SK-N-SH treated with all-trans-retinoic acid at 6 μM for 48 hours (cell line): ENCODE measurements around the gene POLR3F.
"Not testable (repeated sequence)": the region's sequence is repeated elsewhere in the genome, so short reads cannot be mapped to it uniquely, and the experiment has no call there.

Experiments
- ATAC-seq: fragments of 200-7000 bp; cut with Tn5 transposase; 3 replicates; pipeline ENCODE4 v1.9.1; 2020; ENCODE audit warnings: mild to moderate bottlenecking, moderate library complexity
- ARNTL ChIP-seq: fragments of 450-650 bp; formaldehyde crosslinking; IDR thresholded peaks from 2 replicates; pipeline ENCODE4 v1.5.0; 2020; ENCODE audit warnings: low read depth, mild to moderate bottlenecking, moderate library complexity, borderline replicate concordance
- BACH2 ChIP-seq: fragments of 250-450 bp; sonication (Bioruptor Pico); IDR thresholded peaks from 2 replicates; pipeline ENCODE4 v1.9.0; 2021; ENCODE audit warnings: mild to moderate bottlenecking, borderline replicate concordance
- CSDC2 ChIP-seq: fragments of 250-450 bp; sonication (Bioruptor Pico); IDR thresholded peaks from 2 replicates; pipeline ENCODE4 v1.5.0; 2020; ENCODE audit warnings: mild to moderate bottlenecking, moderate library complexity
- ESRRG ChIP-seq: fragments of 250-450 bp; sonication (Bioruptor Pico); IDR thresholded peaks from 2 replicates; pipeline ENCODE4 v1.6.1; 2021; ENCODE audit warnings: mild to moderate bottlenecking
- GLIS3 ChIP-seq: fragments of 250-450 bp; sonication (Bioruptor Pico); IDR thresholded peaks from 2 replicates; pipeline ENCODE4 v1.5.0; 2020; ENCODE audit warnings: mild to moderate bottlenecking, moderate library complexity
- ISL1 ChIP-seq: fragments of 250-450 bp; sonication (Bioruptor Pico); IDR thresholded peaks from 2 replicates; pipeline ENCODE4 v2.1.2; 2022; ENCODE audit warnings: mild to moderate bottlenecking, moderate library complexity
- OSR1 ChIP-seq: fragments of 250-450 bp; sonication (Bioruptor Pico); IDR thresholded peaks from 2 replicates; pipeline ENCODE4 v1.8.0; 2022; ENCODE audit warnings: moderate library complexity, mild to moderate bottlenecking, inconsistent platforms
- PPARA ChIP-seq: fragments of 250-450 bp; sonication (Bioruptor Pico); IDR thresholded peaks from 2 replicates; pipeline ENCODE4 v1.5.0; 2020; ENCODE audit warnings: mild to moderate bottlenecking, borderline replicate concordance
- RARB ChIP-seq: fragments of 250-450 bp; sonication (Bioruptor Pico); IDR thresholded peaks from 2 replicates; pipeline ENCODE4 v1.8.0; 2021; ENCODE audit warnings: mild to moderate bottlenecking, moderate library complexity
- SNAI2 ChIP-seq: fragments of 250-450 bp; sonication (Bioruptor Pico); IDR thresholded peaks from 2 replicates; pipeline ENCODE4 v1.5.0; 2020; ENCODE audit warnings: mild to moderate bottlenecking, moderate library complexity
- TCF4 ChIP-seq: fragments of 250-450 bp; sonication (Bioruptor Pico); IDR thresholded peaks from 2 replicates; pipeline ENCODE4 v1.8.0; 2021; ENCODE audit warnings: mild to moderate bottlenecking, moderate library complexity, borderline replicate concordance
- ZC3H10 ChIP-seq: fragments of 250-450 bp; sonication (Bioruptor Pico); IDR thresholded peaks from 2 replicates; pipeline ENCODE4 v1.5.1; 2021; ENCODE audit warnings: mild to moderate bottlenecking, moderate library complexity
- ZFP3 ChIP-seq: fragments of 250-450 bp; sonication (Bioruptor Pico); IDR thresholded peaks from 2 replicates; pipeline ENCODE4 v1.5.0; 2020; ENCODE audit warnings: mild to moderate bottlenecking, moderate library complexity
- ZFP30 ChIP-seq: fragments of 450-650 bp; formaldehyde crosslinking; IDR thresholded peaks from 2 replicates; pipeline ENCODE4 v1.5.0; 2022; ENCODE audit warnings: mild to moderate bottlenecking, moderate library complexity
- ZNF70 ChIP-seq: fragments of 450-650 bp; formaldehyde crosslinking; IDR thresholded peaks from 2 replicates; pipeline ENCODE4 v1.5.0; 2020; ENCODE audit warnings: mild to moderate bottlenecking, moderate library complexity
- ZNF8 ChIP-seq: fragments of 450-650 bp; formaldehyde crosslinking; IDR thresholded peaks from 2 replicates; pipeline ENCODE4 v1.5.0; 2020; ENCODE audit warnings: mild to moderate bottlenecking, moderate library complexity
- TF ChIP-seq, protein P1 (sequence below): fragments of 250-450 bp; sonication (Bioruptor Pico); IDR thresholded peaks from 2 replicates; pipeline ENCODE4 v1.8.0; 2020; ENCODE audit warnings: mild to moderate bottlenecking, moderate library complexity, borderline replicate concordance
- TF ChIP-seq, protein P2 (sequence below): fragments of 250-450 bp; sonication (Bioruptor Pico); IDR thresholded peaks from 2 replicates; pipeline ENCODE4 v1.5.1; 2020; ENCODE audit warnings: low read depth, mild to moderate bottlenecking, moderate library complexity
- TF ChIP-seq, protein P3 (sequence below): fragments of 250-450 bp; sonication (Bioruptor Pico); IDR thresholded peaks from 2 replicates; pipeline ENCODE4 v1.5.1; 2021; ENCODE audit warnings: mild to moderate bottlenecking, moderate library complexity
- TF ChIP-seq, protein P4 (sequence below): fragments of 250-450 bp; sonication (Bioruptor Pico); IDR thresholded peaks from 2 replicates; pipeline ENCODE4 v1.5.0; 2020; ENCODE audit warnings: mild to moderate bottlenecking, moderate library complexity

POLR3F gene

DNA sequence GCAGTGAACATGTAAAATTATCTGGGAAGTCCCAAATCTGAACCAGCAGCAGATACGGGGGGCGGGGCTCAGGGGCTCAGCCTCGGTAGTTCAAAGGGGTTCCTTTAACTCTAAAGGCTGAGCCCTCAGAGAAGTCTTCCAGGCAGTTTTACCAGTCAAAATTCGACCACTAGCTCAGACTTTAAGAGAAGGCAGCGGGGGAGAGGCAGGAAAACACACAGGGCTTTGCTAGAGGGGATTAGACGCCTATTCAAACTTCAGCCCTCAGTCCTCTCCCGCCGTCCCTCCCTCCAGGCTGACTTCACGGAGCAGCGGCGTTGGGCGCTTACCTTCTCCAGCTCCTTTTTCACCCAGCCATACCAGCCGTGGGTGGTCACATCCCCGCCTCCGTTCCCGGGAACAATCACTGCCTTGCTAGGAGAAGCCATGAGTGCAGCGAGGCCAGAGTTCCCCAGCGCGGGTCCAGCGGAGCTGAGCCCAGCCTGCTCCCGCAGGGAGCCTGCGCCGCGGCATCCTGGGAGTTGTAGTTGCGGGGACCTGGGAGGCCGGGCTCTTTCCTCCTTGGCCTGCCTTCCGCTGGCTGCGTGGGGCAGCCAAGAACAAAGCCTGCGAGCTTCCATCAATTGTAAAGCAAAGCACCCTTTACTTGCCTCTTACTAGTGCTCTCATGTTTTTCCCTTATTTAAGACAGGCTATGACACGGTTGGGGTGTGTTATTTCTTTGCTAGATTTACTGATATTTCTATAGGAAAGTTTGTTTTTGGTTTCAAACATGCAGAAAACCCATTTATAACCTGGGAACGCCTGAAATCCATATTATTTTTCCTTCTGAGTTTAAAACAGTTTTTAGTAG is 29.8 kb downstream of the POLR3F start, which contains the start of gene RBBP9 (continued):
- TF ChIP-seq, protein P1, sequence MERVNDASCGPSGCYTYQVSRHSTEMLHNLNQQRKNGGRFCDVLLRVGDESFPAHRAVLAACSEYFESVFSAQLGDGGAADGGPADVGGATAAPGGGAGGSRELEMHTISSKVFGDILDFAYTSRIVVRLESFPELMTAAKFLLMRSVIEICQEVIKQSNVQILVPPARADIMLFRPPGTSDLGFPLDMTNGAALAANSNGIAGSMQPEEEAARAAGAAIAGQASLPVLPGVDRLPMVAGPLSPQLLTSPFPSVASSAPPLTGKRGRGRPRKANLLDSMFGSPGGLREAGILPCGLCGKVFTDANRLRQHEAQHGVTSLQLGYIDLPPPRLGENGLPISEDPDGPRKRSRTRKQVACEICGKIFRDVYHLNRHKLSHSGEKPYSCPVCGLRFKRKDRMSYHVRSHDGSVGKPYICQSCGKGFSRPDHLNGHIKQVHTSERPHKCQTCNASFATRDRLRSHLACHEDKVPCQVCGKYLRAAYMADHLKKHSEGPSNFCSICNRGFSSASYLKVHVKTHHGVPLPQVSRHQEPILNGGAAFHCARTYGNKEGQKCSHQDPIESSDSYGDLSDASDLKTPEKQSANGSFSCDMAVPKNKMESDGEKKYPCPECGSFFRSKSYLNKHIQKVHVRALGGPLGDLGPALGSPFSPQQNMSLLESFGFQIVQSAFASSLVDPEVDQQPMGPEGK (CRISPR knock-in tag): no peak

DNA sequence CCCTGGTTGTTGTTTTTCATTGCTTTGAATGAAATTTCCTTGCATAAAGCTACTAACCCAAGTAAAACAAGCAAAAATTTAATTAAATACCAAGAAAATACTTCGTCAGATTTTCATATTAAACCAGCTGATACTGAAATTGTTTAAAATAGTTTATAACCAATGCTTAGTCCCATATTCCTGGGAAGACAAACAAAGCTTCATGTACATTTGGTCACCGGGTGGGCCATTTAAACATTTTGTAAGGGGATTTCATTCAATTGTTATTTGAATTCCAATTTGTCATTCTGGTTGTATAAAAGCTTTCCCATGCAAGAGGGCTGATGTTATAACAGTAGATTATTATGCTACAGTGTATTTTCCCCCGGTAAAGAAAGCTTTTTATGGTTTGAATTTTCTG is 30.4 kb downstream of the POLR3F start:
- TF ChIP-seq ZC3H10 (CRISPR knock-in tag) (no peak), ZNF70 (CRISPR knock-in tag) (no peak), ZFP30 (no peak), SNAI2 (CRISPR knock-in tag) (no peak), ISL1 (CRISPR knock-in tag) (no peak), BACH2 (CRISPR knock-in tag) (no peak), ESRRG (CRISPR knock-in tag) (no peak), OSR1 (CRISPR knock-in tag) (no peak), PPARA (CRISPR knock-in tag) (no peak), GLIS3 (CRISPR knock-in tag) (no peak), ARNTL (CRISPR knock-in tag) (no peak), ZFP3 (CRISPR knock-in tag) (no peak), CSDC2 (CRISPR knock-in tag) (no peak), RARB (CRISPR knock-in tag) (no peak), ZNF8 (CRISPR knock-in tag) (no peak), TCF4 (CRISPR knock-in tag) (no peak)
- TF ChIP-seq, protein P2, sequence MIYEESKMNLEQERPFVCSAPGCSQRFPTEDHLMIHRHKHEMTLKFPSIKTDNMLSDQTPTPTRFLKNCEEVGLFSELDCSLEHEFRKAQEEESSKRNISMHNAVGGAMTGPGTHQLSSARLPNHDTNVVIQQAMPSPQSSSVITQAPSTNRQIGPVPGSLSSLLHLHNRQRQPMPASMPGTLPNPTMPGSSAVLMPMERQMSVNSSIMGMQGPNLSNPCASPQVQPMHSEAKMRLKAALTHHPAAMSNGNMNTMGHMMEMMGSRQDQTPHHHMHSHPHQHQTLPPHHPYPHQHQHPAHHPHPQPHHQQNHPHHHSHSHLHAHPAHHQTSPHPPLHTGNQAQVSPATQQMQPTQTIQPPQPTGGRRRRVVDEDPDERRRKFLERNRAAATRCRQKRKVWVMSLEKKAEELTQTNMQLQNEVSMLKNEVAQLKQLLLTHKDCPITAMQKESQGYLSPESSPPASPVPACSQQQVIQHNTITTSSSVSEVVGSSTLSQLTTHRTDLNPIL (CRISPR knock-in tag): no peak
- TF ChIP-seq, protein P3, sequence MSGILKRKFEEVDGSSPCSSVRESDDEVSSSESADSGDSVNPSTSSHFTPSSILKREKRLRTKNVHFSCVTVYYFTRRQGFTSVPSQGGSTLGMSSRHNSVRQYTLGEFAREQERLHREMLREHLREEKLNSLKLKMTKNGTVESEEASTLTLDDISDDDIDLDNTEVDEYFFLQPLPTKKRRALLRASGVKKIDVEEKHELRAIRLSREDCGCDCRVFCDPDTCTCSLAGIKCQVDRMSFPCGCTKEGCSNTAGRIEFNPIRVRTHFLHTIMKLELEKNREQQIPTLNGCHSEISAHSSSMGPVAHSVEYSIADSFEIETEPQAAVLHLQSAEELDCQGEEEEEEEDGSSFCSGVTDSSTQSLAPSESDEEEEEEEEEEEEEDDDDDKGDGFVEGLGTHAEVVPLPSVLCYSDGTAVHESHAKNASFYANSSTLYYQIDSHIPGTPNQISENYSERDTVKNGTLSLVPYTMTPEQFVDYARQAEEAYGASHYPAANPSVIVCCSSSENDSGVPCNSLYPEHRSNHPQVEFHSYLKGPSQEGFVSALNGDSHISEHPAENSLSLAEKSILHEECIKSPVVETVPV (CRISPR knock-in tag): no peak
- TF ChIP-seq, protein P1 (CRISPR knock-in tag): no peak
- TF ChIP-seq, protein P4, sequence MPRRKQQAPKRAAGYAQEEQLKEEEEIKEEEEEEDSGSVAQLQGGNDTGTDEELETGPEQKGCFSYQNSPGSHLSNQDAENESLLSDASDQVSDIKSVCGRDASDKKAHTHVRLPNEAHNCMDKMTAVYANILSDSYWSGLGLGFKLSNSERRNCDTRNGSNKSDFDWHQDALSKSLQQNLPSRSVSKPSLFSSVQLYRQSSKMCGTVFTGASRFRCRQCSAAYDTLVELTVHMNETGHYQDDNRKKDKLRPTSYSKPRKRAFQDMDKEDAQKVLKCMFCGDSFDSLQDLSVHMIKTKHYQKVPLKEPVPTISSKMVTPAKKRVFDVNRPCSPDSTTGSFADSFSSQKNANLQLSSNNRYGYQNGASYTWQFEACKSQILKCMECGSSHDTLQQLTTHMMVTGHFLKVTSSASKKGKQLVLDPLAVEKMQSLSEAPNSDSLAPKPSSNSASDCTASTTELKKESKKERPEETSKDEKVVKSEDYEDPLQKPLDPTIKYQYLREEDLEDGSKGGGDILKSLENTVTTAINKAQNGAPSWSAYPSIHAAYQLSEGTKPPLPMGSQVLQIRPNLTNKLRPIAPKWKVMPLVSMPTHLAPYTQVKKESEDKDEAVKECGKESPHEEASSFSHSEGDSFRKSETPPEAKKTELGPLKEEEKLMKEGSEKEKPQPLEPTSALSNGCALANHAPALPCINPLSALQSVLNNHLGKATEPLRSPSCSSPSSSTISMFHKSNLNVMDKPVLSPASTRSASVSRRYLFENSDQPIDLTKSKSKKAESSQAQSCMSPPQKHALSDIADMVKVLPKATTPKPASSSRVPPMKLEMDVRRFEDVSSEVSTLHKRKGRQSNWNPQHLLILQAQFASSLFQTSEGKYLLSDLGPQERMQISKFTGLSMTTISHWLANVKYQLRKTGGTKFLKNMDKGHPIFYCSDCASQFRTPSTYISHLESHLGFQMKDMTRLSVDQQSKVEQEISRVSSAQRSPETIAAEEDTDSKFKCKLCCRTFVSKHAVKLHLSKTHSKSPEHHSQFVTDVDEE (CRISPR knock-in tag): no peak
- ATAC-seq: no peak

DNA sequence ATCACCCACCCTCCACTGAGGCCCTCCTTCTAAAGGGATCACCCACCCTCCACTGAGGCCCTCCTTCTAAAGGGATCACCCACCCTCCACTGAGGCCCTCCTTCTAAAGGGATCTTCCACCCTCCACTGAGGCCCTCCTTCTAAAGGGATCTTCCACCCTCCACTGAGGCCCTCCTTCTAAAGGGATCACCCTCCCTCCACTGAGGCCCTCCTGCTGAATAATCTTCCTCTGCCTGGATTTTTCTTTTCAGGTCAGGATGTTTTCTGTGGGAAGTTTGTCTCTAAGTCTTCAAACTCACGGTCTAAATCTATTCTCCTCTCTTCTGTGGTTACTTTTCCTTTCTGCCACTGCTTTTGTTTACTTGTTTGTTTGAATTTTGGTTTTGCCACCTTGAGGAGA is 34.5 kb downstream of the POLR3F start:
- not testable (repeated sequence) for ATAC-seq
